Left kidney (tissue), 8 donors: ENCODE measurements around the gene INTS6. TPM values are rescaled to one million over a fixed set of nuclear protein-coding genes. Genes with fewer than 3 reads are reported as not detected.

Source experiments
- DNase-seq: peaks from one replicate; pipeline ENCODE4 v3.0.0-alpha.2; 2013
- long read RNA-seq, 8 donors: transcript quantifications; one replicate each; lab custom pipeline, GENCODE V29; 2026
- polyA plus RNA-seq: library from polyadenylated mRNA; unstranded; fragments of 120-200 nt; gene quantifications from one replicate; pipeline ENCODE4 v1.2.1, GENCODE V29; 2013; ENCODE audit not compliant: insufficient read length

The INTS6 gene, protein sequence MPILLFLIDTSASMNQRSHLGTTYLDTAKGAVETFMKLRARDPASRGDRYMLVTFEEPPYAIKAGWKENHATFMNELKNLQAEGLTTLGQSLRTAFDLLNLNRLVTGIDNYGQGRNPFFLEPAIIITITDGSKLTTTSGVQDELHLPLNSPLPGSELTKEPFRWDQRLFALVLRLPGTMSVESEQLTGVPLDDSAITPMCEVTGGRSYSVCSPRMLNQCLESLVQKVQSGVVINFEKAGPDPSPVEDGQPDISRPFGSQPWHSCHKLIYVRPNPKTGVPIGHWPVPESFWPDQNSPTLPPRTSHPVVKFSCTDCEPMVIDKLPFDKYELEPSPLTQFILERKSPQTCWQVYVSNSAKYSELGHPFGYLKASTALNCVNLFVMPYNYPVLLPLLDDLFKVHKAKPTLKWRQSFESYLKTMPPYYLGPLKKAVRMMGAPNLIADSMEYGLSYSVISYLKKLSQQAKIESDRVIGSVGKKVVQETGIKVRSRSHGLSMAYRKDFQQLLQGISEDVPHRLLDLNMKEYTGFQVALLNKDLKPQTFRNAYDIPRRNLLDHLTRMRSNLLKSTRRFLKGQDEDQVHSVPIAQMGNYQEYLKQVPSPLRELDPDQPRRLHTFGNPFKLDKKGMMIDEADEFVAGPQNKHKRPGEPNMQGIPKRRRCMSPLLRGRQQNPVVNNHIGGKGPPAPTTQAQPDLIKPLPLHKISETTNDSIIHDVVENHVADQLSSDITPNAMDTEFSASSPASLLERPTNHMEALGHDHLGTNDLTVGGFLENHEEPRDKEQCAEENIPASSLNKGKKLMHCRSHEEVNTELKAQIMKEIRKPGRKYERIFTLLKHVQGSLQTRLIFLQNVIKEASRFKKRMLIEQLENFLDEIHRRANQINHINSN
- 39.2 TPM for polyA plus RNA-seq
- long read RNA-seq, donor 1, full-length matches to known transcripts = 5 of 5 reads
- long read RNA-seq, donor 1, partial matches to known transcripts = 0 of 5 reads
- long read RNA-seq, donor 1, other reads (novel, unspliced or antisense) = 0 of 5 reads
- long read RNA-seq, donor 2, full-length matches to known transcripts = 6 of 6 reads
- long read RNA-seq, donor 2, partial matches to known transcripts = 0 of 6 reads
- long read RNA-seq, donor 2, other reads (novel, unspliced or antisense) = 0 of 6 reads
- long read RNA-seq, donor 3, full-length matches to known transcripts = 3 of 3 reads
- long read RNA-seq, donor 3, partial matches to known transcripts = 0 of 3 reads
- long read RNA-seq, donor 3, other reads (novel, unspliced or antisense) = 0 of 3 reads
- long read RNA-seq, donor 4 = 0 reads
- long read RNA-seq, donor 5, full-length matches to known transcripts = 6 of 6 reads
- long read RNA-seq, donor 5, partial matches to known transcripts = 0 of 6 reads
- long read RNA-seq, donor 5, other reads (novel, unspliced or antisense) = 0 of 6 reads
- long read RNA-seq, donor 6, full-length matches to known transcripts = 4 of 9 reads
- long read RNA-seq, donor 6, partial matches to known transcripts = 0 of 9 reads
- long read RNA-seq, donor 6, other reads (novel, unspliced or antisense) = 5 of 9 reads
- long read RNA-seq, donor 7, full-length matches to known transcripts = 8 of 8 reads
- long read RNA-seq, donor 7, partial matches to known transcripts = 0 of 8 reads
- long read RNA-seq, donor 7, other reads (novel, unspliced or antisense) = 0 of 8 reads
- long read RNA-seq, donor 8, partial matches to known transcripts = 0 of 1 reads
- long read RNA-seq, donor 8, other reads (novel, unspliced or antisense) = 0 of 1 reads

GRCh38 chr13:51452361-51453206 lies at the start of gene INTS6:
INTS6 (minus strand) TSS chr13:51453036; CDS start chr13:51452525, 511 bp downstream.
- peak; percentile 99 for DNase-seq

DNA sequence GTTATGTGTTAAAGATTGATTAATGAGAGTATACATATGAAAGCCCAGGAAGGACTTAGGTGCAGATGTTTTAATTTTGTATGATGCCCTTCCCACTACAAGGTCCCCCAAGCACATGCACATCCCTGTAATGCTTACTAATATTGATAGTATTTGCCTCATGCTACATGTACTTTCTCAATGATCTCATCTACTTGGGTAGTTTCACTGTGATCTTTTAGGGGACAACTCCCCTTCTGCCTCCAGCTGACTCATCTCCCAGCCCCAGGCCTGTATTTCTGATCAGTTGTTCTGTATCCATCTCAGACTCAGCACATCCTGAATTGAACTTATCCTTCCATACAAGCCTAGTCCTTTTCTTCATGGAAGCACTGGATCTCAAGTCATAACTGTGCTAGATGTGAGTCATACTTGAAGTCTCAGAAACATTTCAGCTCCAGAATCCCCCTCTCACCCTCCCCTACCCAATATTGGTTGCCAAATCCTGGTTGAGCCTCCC lies 49.4 kb upstream of the INTS6 start:
- DNase-seq = no peak

GRCh38 chr13:51501592-51502152 lies 48.8 kb upstream of the INTS6 start:
- no peak for DNase-seq

DNA sequence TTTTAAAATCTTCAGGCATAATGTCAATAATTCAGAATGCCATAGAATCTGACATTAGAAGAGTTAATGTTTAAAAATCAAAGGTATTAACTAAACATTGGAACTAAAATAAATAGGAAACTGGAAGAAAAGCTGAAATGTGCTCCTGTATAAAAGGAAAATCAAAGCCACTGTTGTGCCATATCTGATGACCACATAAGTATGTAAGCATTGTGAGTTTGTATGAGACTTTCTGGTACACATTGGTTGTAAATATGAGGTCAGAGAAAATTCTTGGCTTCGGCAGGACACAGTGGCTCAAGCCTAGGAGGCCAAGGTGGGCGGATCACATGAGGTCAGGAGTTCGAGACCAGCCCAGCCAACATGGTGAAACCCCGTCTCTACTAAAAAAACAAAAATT lies 48.3 kb upstream of the INTS6 start:
- DNase-seq = no peak

GRCh38 chr13:51500687-51501086 lies 47.9 kb upstream of the INTS6 start:
- DNase-seq = no peak

DNA sequence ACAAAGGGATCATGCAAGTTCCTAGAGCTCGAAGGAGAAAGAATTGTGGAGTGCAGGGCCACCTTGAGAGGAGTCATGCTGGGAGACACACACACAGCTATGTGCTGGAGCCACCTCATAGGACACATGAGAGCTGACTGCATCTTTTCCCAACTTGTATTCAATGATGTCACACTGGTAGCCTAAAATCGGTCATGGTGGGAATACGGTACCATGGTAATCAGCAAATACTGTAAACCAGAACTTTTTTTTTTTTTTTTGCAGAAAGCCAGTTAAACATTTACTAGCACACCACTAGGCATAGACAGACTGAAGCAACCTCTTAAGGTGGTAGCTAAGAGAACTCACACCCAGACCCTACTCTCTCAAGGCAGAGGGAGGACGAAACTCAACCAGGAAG lies 47.0 kb upstream of the INTS6 start:
- no peak for DNase-seq

- no peak for DNase-seq
Observed at GRCh38 chr13:51495316-51495715, 42.5 kb upstream of the INTS6 start.

GRCh38 chr13:51494156-51494555 lies 41.3 kb upstream of the INTS6 start:
- DNase-seq = no peak

DNA sequence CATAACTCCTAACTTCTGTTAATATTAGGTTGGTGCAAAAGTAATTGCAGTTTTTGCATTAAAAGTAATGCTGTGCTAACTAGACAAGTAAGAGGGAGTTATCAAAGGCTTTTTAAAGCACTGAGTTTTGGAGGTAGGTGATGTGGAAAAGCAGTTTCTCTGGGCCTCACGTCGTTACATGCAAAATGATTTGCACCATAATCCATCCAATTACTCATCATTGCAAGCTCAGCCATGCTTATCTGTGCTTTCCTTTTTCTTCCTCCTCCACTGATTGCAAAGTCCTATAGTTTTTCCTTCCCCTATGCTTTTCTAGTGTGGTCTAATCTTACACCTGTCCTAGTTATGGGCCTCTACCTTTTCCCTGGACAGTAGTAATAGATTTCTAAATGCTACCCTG lies 35.4 kb upstream of the INTS6 start:
- no peak for DNase-seq

GRCh38 chr13:51481656-51482055 lies 28.8 kb upstream of the INTS6 start:
- no peak for DNase-seq

- no peak for DNase-seq
Observed at GRCh38 chr13:51479199-51479523, 26.3 kb upstream of the INTS6 start.

DNA sequence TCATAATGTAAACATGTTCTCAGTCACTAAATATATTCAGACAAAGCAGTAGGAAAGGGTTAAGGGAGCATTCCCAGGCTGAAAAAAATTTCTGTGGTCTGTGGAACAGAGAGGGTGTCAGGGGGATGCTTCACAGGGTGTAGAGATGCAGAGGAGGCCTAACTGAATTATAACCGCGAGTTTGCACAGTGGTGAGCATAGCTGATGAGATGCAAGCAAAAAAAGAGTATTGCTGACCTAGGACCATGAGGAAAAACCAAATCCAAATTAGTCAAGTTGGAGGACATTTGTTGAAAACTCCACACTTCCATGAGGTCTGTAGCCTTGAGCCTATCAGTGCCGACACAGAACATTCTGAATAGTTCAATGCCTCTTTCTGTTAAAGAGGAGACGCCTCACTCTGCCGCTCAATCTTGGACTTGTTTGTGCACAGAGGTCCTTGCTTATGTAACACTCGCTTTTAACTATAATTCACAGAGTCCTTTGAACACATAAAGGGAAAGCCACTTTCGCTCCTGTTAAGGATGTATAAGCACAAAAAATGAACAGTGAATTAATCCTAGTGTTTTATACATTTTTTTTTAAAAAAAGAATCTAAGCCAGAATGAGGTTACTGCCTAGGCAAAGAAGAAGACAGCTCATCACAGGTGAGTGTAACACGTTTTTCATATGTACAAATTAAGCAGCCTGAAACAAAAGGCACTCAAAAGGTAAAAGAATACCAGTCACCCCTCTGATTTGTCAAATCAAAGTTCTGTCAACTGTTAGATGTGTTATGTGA lies 25.8 kb upstream of the INTS6 start:
- DNase-seq = no peak

- no peak for DNase-seq
Observed at GRCh38 chr13:51477653-51478324, 25.0 kb upstream of the INTS6 start.

DNA sequence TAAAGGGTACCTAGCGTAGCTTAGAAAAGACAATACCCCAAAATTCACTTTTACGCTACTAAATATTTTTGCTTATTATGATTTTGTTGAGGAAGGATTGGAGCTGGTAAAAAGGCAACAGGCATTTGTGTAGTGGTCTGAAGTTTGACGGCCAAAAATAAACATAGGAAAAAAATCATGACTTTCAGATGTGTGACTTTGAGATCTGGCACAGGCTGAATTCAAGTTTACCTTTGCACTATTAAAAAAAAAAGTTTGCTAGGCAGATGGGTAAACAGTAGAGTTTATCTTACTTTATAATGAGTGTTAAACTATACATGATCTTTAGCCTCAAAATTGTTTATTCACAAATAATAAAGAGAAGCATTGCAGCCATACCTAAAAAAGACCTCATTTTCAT lies 24.3 kb upstream of the INTS6 start:
- no peak for DNase-seq

DNA sequence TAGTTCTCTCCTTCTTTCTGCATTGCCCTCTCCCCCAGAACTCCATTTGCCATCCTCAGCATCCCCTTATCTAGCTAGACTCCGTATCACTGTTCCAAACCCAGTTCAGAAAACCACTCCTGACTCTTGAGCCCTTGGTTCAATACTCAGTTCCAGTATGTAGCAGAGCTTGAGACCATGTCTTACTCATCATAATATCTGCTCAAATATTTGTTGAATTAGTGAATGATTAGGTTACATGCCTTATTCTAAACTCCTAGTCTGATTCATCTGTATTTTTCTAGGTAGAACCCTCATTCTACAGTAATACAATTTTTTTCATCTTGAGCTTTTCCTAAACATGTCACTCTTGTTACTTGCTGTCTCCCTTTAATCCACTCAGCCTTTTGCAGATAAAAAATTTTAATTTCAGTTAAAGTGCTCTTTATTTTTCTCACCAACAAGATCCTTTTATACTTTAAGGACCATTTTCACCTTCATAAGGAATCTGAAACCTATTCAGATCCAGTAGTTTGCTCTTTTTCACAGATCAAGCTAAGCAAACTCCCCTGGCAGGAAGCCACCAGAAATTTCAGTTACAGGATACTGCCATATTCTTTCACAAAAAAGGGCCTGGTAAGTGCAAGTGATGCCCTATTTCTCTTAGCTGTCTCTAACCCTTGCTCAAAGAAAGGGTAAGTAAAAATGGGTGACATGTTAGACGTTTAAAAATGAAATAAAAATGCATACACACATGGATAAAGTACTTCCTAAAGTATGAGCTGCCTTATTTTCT lies 23.1 kb upstream of the INTS6 start:
- no peak for DNase-seq

GRCh38 chr13:51469790-51470189 lies 17.0 kb upstream of the INTS6 start:
- DNase-seq = no peak

DNA sequence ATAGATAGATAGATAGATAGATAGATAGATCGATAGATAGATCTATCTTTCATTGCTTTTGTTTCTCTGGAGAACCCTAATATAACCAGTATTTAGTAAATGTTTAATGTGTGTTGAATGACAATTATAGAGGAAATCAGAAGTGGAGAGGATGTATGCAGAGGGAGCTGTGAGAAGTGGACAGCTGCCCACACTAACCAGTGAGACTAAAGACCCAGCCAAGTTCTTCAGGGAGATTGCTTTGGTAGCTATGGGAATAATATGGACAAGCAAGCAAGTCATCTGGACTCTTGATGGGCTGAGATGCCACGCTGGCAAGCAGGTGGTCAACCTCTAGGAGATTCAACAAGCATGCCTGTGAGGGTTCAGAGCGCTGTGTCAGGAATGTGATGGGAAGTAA lies 14.9 kb upstream of the INTS6 start:
- no peak for DNase-seq

DNA sequence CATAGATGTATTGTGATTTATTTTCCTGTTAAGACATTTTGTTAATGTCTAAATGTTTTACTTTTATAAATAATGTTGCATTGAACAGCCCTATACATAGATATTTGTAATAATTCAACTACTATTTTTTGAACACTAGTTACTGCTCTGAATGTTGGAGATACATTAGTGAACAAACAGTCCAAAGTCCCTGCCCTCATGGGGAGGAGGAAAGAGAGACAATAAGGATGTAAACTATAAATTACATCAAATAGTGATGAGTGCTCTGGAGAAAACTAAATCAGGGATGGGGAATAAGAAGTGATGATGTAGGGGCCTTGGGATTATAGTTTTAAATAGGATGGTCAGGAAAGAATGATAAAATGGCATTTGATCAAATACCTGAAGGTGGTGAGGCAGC lies 12.3 kb upstream of the INTS6 start:
- DNase-seq = no peak
